ENCODE data around the gene DUSP22.

DUSP22 gene

DNA sequence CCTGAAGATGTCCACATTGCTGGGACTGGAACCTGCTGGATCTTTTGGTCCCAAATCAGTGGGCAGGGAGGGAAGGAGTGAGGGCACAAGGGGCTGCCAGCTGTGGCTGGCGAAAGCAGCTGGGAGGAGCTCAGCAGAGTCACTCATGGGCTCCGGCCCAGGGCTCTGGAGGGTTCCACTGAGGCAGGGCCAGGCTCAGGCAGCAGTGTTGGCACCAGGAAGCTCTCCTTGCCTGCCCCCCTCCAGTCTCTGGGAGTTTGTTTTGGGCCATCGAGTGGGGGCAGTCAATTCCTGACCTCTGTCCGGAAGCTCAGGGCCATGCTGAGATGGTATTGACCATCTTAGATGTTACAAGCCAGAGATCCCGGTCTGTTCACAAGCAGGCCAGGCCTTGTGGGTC is 60.2 kb downstream of the DUSP22 start:
- no peak for DNase-seq (ENCODE audit: low read depth)

GRCh38 chr6:352896-353470 is 60.7 kb downstream of the DUSP22 start:
- no peak for DNase-seq (ENCODE audit: low read depth)

- no peak for DNase-seq (ENCODE audit: low read depth)
These were observed 61.6 kb downstream of the DUSP22 start for GRCh38 chr6:353642-354614.

GRCh38 chr6:354631-355280 is 62.5 kb downstream of the DUSP22 start:
- DNase-seq (ENCODE audit: low read depth) = no peak

DNA sequence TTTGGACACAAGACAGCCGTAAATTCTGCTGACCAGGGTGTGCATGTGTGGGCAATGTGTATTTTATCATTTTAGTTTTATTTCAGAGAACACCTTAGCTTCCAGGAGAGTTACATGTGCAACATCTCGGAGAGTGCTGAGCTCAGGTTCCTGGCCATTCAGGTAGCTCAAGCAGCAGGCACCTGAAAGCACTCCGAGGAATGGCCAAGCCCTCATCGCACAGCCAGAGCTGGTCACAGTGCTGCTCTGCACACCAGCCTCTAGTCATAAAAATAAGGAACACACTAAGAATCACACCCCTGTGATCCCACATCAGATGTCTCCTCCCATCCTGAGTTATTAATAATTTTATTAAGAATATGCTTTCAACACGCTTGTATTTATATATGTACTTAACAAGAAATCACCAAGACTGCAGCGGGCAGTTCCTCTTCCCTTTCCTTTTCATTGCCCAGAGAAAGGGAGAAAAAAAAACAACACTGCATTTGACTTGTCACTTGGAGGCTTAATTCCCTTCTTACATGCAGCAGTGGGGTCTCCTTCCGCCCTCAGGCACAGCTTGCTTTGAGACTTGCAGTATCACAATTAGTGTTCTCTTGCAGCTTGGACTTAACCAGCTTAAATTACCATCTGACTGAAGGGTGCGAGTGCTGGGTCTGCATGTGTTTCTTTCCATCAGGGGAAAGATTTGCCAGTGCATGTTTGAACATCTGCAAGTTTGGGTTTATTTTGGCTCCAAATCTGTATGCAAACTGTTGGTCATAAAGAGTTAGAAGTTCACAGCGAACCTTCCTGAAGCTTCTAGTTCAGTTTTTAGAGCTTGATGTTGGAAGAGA is 63.3 kb downstream of the DUSP22 start:
- DNase-seq (ENCODE audit: low read depth) = no peak

GRCh38 chr6:356828-357251 is 64.6 kb downstream of the DUSP22 start:
- no peak for DNase-seq (ENCODE audit: low read depth)

GRCh38 chr6:357261-357790 is 65.0 kb downstream of the DUSP22 start:
- DNase-seq (ENCODE audit: low read depth) = no peak

GRCh38 chr6:357791-358341 is 65.6 kb downstream of the DUSP22 start:
- DNase-seq (ENCODE audit: low read depth) = no peak

- no peak for DNase-seq (ENCODE audit: low read depth)
These were observed 66.1 kb downstream of the DUSP22 start for GRCh38 chr6:358432-358831.

DNA sequence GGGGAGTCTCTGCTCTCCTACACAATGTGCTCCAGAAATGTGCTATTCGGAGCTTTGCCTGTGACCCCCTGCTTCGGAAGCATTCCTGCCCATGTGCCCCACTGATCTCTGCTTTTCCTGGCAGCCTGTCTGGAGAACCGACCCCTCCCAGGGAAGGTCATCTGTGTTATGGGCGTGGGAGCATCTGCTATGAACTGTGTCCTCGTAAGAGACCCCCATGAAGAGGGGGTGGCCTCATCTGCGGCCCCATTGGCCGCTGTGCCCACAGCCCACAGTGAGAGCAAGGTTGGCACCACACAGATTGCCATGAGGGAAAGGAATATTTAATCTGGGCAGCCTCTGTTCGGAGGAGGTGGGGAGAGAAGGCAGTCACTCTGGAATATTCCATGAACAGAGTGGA is 66.6 kb downstream of the DUSP22 start:
- DNase-seq (ENCODE audit: low read depth) = no peak

- DNase-seq (ENCODE audit: low read depth) = no peak
These were observed 67.2 kb downstream of the DUSP22 start for GRCh38 chr6:359261-360035.

DNA sequence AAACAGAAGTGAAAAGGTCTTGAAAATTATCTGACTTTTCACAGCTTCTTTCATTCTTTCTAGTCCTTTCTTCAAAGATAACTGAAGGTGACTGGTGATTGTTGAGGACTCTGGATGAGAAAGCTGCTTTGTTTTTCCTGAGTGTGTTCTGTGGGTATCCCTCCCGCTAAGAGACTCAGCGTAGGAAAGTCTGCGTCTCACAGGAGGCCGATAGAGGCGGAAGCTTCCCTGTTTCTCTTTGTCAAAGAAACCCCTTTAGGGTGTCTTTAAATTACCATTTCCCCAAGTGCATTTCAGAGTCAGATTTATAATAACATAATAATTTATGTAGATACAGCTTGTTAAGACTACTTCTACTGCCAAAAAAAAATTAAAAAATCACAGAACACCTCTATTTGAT is 68.1 kb downstream of the DUSP22 start:
- DNase-seq (ENCODE audit: low read depth) = no peak

GRCh38 chr6:360764-361373 is 68.6 kb downstream of the DUSP22 start:
- no peak for DNase-seq (ENCODE audit: low read depth)

DNA sequence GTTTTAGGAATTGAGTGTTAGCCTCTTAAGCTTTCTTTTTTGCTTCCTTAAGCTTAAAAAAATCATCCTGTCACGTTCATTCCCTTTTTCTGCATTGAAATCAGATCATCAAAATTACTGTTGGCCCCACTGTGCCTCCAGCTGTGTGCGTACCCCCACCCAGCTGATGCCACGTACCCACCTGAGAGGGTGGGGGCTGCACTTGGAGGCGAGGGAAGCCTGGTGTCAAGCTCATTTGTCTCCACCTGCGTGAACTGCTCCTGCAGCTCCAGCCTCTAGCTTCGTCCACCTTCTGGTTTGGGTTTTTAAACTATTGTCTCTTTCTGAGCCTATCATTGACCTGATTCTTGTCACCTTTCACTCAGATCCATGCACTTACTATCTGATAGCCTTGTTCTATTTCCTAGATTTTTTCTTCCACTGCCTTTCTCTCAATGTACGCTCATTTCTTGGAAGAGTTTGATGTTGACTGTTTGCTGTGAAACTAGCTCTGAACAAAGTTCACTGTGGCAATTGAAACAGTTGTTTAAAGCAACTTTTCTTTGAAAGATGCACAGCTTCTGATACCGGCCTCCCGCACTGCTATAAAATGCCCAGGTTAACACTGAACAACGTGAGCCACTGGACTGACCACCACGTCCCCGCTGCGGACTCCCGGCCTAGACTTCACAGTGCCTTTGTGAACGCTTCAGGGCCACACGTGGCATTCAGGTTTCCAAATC is 69.3 kb downstream of the DUSP22 start:
- no peak for DNase-seq (ENCODE audit: low read depth)

- no peak for DNase-seq (ENCODE audit: low read depth)
These were observed 70.1 kb downstream of the DUSP22 start for GRCh38 chr6:362231-362923.

GRCh38 chr6:362924-363249 is 70.6 kb downstream of the DUSP22 start:
- DNase-seq (ENCODE audit: low read depth) = no peak

GRCh38 chr6:363291-363690 is 71.0 kb downstream of the DUSP22 start:
- DNase-seq (ENCODE audit: low read depth) = no peak

DNA sequence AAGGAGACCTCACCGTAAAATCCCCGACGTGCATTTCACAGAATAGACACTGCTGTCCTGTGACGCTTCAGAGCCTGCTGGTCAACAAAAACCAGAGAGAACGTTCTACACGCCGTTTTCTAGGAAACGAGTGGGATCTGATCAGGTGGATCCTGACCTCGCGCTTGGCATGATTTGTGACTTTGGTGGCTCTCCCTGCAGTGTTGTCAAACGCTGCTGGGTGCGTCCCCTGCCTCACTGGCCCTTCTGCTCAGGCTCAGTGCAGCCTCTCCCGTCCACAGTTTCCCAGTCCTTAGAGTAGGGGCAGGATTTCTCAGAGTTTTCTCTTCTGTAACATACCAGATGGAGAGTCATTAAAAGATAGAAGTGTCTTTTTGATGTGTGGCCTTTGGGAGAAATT is 71.6 kb downstream of the DUSP22 start:
- DNase-seq (ENCODE audit: low read depth) = no peak
